Measurements from ENCODE around the gene OR2V1.

DNA sequence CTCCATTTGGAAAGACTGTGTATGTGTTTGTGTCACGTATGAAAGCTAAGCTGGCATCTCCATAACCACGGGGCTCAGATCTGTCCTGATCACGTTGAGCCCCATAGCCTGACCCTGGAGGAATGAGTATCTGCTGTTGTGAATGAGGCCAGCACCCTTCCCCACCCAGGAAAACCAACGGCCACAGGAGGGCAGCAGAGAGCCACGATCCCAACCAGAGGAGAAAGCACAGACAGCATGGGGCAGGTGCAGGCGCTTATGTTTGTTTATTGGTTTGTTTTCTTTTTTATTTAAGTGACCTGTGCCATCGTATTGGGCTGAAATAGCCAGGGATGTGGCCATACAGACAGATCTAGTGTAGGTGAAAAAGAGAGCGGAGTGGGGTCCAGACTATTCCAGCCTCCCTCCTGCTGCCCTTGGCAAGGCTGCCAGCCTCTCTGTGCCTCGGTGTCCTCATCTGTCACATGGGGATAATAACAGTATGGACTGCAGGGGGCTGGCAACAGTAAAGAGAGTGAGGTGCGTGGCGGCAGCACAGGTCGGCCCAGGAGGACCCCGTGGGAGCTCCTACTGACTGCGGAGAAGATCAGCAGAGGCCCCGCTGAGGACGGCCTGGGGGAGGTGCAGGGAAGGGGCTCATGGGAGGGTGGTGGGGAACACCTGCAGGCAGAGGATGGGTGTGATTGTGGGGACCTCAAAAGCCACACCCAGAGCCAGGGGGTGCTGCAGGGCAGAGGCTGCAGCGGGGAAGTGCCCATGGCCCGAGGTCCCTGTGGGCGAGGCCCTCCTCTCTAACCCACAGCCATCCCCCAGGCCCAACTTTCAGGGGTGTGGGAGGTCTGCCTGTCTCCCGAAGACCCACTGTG, 28.6 kb upstream of the OR2V1 start:
- TF ChIP-seq, protein P1, sequence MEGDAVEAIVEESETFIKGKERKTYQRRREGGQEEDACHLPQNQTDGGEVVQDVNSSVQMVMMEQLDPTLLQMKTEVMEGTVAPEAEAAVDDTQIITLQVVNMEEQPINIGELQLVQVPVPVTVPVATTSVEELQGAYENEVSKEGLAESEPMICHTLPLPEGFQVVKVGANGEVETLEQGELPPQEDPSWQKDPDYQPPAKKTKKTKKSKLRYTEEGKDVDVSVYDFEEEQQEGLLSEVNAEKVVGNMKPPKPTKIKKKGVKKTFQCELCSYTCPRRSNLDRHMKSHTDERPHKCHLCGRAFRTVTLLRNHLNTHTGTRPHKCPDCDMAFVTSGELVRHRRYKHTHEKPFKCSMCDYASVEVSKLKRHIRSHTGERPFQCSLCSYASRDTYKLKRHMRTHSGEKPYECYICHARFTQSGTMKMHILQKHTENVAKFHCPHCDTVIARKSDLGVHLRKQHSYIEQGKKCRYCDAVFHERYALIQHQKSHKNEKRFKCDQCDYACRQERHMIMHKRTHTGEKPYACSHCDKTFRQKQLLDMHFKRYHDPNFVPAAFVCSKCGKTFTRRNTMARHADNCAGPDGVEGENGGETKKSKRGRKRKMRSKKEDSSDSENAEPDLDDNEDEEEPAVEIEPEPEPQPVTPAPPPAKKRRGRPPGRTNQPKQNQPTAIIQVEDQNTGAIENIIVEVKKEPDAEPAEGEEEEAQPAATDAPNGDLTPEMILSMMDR (IDR thresholded peaks at IDR 0.05) = peak; percentile 71 to 84
- TF ChIP-seq POLR2A (IDR thresholded peaks at IDR 0.05) = no peak
- TF ChIP-seq EP300 (IDR thresholded peaks at IDR 0.05) = no peak

Data from suprapubic skin (tissue), 3 donors.